Fibroblast of lung (primary cell): Measurements from ENCODE around the gene ZNF565. TPM values are rescaled to one million over a fixed set of nuclear protein-coding genes. Genes with fewer than 3 reads are reported as not detected.

Experiments
- DNase-seq, 2 donors: peaks; one replicate each; pipeline versions ENCODE4 v3.0.0 to v3.0.0-alpha.2; 2010; ENCODE audit warnings: low read depth in 2 of 2
- H2AFZ ChIP-seq: 2 replicates; pipeline ENCODE4 v1.5.1; 2012; ENCODE audit warnings: low read length, control low read depth, inconsistent platforms
- H3K27ac ChIP-seq: 2 replicates; pipeline ENCODE4 v1.5.1; 2011; ENCODE audit warnings: low read length, control low read depth; ENCODE audit not compliant: insufficient read depth
- H3K27me3 ChIP-seq: 2 replicates; pipeline ENCODE4 v1.5.1; 2011; ENCODE audit warnings: mild to moderate bottlenecking, low read length; ENCODE audit not compliant: control insufficient read depth, insufficient read depth
- H3K36me3 ChIP-seq: 2 replicates; pipeline ENCODE4 v1.5.1; 2011; ENCODE audit warnings: low read length; ENCODE audit not compliant: control insufficient read depth, insufficient read depth
- H3K4me1 ChIP-seq: 2 replicates; pipeline ENCODE4 v1.5.1; 2011; ENCODE audit warnings: low read length; ENCODE audit not compliant: control insufficient read depth, insufficient read depth; ENCODE audit errors: extremely low read depth
- H3K4me2 ChIP-seq: 2 replicates; pipeline ENCODE4 v1.5.1; 2011; ENCODE audit warnings: low read length, control low read depth; ENCODE audit not compliant: insufficient read depth; ENCODE audit errors: extremely low read depth
- H3K4me3 ChIP-seq, 4 experiments: fragments of 200-600 bp in 1 of 4; sonication (generic) in 1 of 4; replicated peaks in 1 of 4; 2 replicates each; pipeline ENCODE4 v1.5.1; 2011 to 2016; ENCODE audit warnings: low read length in 4 of 4, low read depth in 3 of 4, mild to moderate bottlenecking in 3 of 4, control low read depth in 2 of 4, inconsistent platforms in 1 of 4, mixed read lengths in 1 of 4; ENCODE audit not compliant: insufficient read depth in 1 of 4; ENCODE audit errors: control extremely low read depth in 1 of 4
- H3K79me2 ChIP-seq: 2 replicates; pipeline ENCODE4 v1.5.1; 2012; ENCODE audit warnings: mild to moderate bottlenecking, low read length, inconsistent platforms; ENCODE audit not compliant: control insufficient read depth, insufficient read depth
- H3K9ac ChIP-seq: 2 replicates; pipeline ENCODE4 v1.5.1; 2011; ENCODE audit warnings: mild to moderate bottlenecking, low read length, control low read depth; ENCODE audit not compliant: insufficient read depth
- H3K9me3 ChIP-seq: 2 replicates; pipeline ENCODE4 v1.5.1; 2012; ENCODE audit warnings: low read depth, low read length; ENCODE audit not compliant: control insufficient read depth, insufficient read depth
- H4K20me1 ChIP-seq: 2 replicates; pipeline ENCODE4 v1.5.1; 2011; ENCODE audit warnings: low read length; ENCODE audit not compliant: control insufficient read depth, insufficient read depth; ENCODE audit errors: extremely low read depth
- EZH2 ChIP-seq: IDR thresholded peaks from 2 replicates; pipeline ENCODE4 v1.5.1; 2012; ENCODE audit warnings: low read length, control low read depth, mild to moderate bottlenecking; ENCODE audit errors: missing control alignments
- polyA plus RNA-seq, 2 donors: library from polyadenylated mRNA; depleted of rRNA in 1 of 2; stranded (reverse) in 1 of 2; unstranded in 1 of 2; fragments of >200 nt; gene quantifications; 2 replicates each; pipeline ENCODE4 v1.2.1, GENCODE V29; 2011 to 2012; ENCODE audit warnings: missing spikeins in 1 of 2
- total RNA-seq: library from RNA; depleted of rRNA; stranded (reverse); fragments of >200 nt; gene quantifications from 2 replicates; pipeline ENCODE4 v1.2.1, GENCODE V29; 2014
- TF ChIP-seq, protein P1 (sequence below), 2 donors: IDR thresholded peaks in 1 of 2; conservative IDR thresholded peaks in 1 of 2; 1 replicate in 1 of 2; 2 replicates in 1 of 2; pipeline ENCODE4 v1.5.1; 2011 to 2012; ENCODE audit warnings: low read length in 2 of 2, control low read depth in 1 of 2, inconsistent platforms in 1 of 2, low read depth in 1 of 2, mild to moderate bottlenecking in 1 of 2

ZNF565 gene
- total and polyA plus RNA-seq, 2 donors (not counting 1 experiment from before 2014, with no cell fraction given): 4.3 to 6.3 TPM

DNA sequence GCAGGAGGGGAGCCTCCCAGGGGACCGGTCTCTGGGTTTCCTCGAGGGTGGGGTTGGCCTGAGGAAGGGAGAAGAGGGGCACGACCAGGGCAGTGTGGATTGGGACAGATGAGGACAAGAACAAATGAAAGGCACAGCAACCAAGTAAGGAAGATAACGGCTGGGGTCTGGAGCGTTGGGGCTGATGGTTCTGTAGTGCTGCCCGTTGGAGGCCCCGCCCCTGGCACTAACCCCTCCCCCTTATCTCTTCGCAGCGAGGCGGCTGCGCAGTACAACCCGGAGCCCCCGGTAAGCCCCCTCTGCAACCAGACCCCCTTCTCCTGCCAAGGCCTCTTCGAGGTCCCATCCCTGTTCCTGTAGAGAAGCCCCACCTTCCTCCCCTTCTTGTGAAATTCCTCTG lies 72.4 kb downstream of the ZNF565 start:
- H3K9ac ChIP-seq: no peak overlapping the region
- H3K36me3 ChIP-seq: peaks cover 31% of the 10 kb centered on the region
- TF ChIP-seq EZH2: no peak
- TF ChIP-seq, protein P1, sequence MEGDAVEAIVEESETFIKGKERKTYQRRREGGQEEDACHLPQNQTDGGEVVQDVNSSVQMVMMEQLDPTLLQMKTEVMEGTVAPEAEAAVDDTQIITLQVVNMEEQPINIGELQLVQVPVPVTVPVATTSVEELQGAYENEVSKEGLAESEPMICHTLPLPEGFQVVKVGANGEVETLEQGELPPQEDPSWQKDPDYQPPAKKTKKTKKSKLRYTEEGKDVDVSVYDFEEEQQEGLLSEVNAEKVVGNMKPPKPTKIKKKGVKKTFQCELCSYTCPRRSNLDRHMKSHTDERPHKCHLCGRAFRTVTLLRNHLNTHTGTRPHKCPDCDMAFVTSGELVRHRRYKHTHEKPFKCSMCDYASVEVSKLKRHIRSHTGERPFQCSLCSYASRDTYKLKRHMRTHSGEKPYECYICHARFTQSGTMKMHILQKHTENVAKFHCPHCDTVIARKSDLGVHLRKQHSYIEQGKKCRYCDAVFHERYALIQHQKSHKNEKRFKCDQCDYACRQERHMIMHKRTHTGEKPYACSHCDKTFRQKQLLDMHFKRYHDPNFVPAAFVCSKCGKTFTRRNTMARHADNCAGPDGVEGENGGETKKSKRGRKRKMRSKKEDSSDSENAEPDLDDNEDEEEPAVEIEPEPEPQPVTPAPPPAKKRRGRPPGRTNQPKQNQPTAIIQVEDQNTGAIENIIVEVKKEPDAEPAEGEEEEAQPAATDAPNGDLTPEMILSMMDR (conservative IDR thresholded peaks at IDR 0.05 in 1 of 2, IDR thresholded peaks at IDR 0.05 in 1 of 2; ENCODE audit: low read depth in 1 of 2, low read length in 2 of 2): no peak
- H3K4me1 ChIP-seq: peaks cover 5% of the 10 kb centered on the region
- peak overlapping the region; percentile 69 for H3K4me2 ChIP-seq
- no peak for DNase-seq
- H3K9me3 ChIP-seq: no peaks in the 10 kb centered on the region
- no peak overlapping the region for H2AFZ ChIP-seq
- H3K79me2 ChIP-seq: peaks cover 29% of the 10 kb centered on the region
- peak overlapping the region in 1 of 4 experiments; percentile 56 for H3K4me3 ChIP-seq
- H3K27me3 ChIP-seq: no peaks in the 10 kb centered on the region
- H3K27ac ChIP-seq: no peak overlapping the region
- no peaks in the 10 kb centered on the region for H4K20me1 ChIP-seq

DNA sequence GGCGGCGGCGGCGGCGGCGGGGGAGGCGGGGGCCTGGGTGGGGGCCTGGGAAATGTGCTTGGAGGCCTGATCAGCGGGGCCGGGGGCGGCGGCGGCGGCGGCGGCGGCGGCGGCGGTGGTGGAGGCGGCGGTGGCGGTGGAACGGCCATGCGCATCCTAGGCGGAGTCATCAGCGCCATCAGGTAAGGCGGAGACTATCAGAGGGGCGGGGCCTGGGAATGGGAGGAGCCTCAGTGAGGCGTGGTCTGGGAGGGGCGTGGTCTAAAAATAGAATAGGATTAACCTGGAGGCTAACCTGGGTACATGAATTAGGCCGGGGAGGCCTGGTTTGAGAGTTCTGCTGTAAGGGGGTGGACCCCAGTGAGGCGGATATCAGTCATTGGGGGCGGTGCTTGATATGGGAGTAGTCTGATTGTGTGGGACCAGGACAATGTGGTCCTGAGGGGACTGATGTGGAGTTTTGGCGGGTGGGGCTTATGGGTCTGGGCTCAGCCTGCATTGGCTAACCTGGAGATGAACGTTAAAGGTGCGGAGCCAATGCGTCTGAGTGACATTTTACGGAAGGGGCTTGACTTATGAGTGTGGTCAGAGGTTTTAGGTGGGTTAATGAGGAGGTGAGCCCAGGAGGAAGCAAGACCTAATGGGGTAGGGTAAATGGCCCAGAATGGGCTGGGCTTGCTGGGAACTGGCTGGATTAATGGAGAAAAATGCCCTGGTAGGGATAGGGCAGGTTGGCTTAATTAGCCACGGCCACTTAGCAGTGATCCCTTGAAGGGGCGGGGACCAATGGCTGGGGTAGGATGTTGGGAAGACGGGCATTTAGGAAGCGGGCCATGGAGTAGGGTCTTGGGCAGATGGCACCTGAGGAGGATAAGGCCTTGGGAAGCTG lies 73.2 kb downstream of the ZNF565 start:
- Histone ChIP-seq H3K4me2 (peak overlapping the region; percentile 69), H3K79me2 (peaks cover 29% of the 10 kb centered on the region), H3K9me3 (no peaks in the 10 kb centered on the region), H3K36me3 (peaks cover 27% of the 10 kb centered on the region), H3K4me1 (peaks cover 9% of the 10 kb centered on the region), H3K9ac (no peak overlapping the region), H4K20me1 (no peaks in the 10 kb centered on the region), H3K4me3 (peak overlapping the region; percentile 89 to 100 (median 97)), H3K27ac (no peak overlapping the region), H2AFZ (no peak overlapping the region), H3K27me3 (no peaks in the 10 kb centered on the region)
- peak; percentile 71 to 80 for DNase-seq
- TF ChIP-seq EZH2: no peak
- TF ChIP-seq, protein P1 (conservative IDR thresholded peaks at IDR 0.05 in 1 of 2, IDR thresholded peaks at IDR 0.05 in 1 of 2; ENCODE audit: low read depth in 1 of 2, low read length in 2 of 2): no peak

DNA sequence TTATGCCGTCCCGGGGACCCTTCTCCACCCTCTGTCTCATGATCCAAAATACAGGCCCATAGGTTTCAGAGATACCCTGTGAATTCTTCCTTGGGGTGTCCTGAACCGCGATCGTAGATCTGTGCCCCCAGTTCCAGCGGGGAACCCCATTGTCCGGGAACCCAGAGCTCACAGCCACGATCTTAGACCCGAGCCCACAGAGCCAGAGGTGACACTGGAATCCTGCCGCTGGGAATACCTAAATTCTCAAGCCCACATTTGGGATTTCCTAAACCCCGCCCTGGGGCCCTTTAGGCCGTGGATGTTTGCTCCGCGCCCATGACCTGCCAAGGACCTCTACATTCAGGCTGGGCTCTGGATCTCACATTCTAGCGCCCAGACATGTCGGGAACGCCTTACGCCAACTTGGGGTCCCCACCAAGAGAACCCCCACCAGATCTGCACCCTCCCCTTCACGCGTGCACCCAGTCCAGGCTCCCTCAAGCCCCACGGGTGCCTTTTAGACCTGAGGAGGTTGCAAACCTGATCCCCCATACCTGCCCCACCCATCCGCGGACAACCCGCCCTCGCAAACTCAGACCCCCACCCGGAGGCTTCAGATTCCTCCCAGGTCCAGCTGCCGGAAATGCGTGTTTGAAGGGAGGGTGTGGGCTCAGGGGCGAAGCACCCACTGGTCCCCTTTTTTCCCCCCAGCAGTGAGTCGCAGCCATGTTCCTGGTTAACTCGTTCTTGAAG lies 74.0 kb downstream of the ZNF565 start:
- H2AFZ ChIP-seq: no peak overlapping the region
- no peaks in the 10 kb centered on the region for H3K27me3 ChIP-seq
- TF ChIP-seq, protein P1 (conservative IDR thresholded peaks at IDR 0.05 in 1 of 2, IDR thresholded peaks at IDR 0.05 in 1 of 2; ENCODE audit: low read depth in 1 of 2, low read length in 2 of 2): no peak
- no peak for TF ChIP-seq EZH2
- DNase-seq: peak; percentile 47 to 75
- H3K27ac ChIP-seq: peak overlapping the region; percentile 98
- H4K20me1 ChIP-seq: no peaks in the 10 kb centered on the region
- peak overlapping the region; percentile 96 for H3K9ac ChIP-seq
- peaks cover 19% of the 10 kb centered on the region for H3K36me3 ChIP-seq
- peak overlapping the region; percentile 64 for H3K4me2 ChIP-seq
- H3K79me2 ChIP-seq: peaks cover 27% of the 10 kb centered on the region
- no peaks in the 10 kb centered on the region for H3K9me3 ChIP-seq
- H3K4me3 ChIP-seq: peak overlapping the region; percentile 89 to 100 (median 97)
- H3K4me1 ChIP-seq: peaks cover 9% of the 10 kb centered on the region
